Transverse colon (tissue), 4 donors: Measurements from ENCODE around the gene CADM2. TPM values are rescaled to one million over a fixed set of nuclear protein-coding genes. Genes with fewer than 3 reads are reported as not detected.

Experiments
- DNase-seq: peaks from one replicate; pipeline ENCODE4 v3.0.0-alpha.2; 2019
- H3K27ac ChIP-seq, 4 donors: fragments of 200-600 bp; sonication (generic); 2 replicates each; pipeline ENCODE4 v1.5.1; 2016 to 2018; ENCODE audit warnings: inconsistent platforms in 4 of 4
- H3K27me3 ChIP-seq: fragments of 200-600 bp; sonication (generic); 2 replicates; pipeline ENCODE4 v1.5.1; 2017; ENCODE audit warnings: inconsistent platforms
- H3K36me3 ChIP-seq, 4 donors: fragments of 200-600 bp; sonication (generic); 2 replicates each; pipeline ENCODE4 v1.5.1; 2017 to 2019; ENCODE audit warnings: inconsistent platforms in 4 of 4
- H3K4me1 ChIP-seq, 4 donors: fragments of 200-600 bp; sonication (generic); 2 replicates each; pipeline ENCODE4 v1.5.1; 2017 to 2020; ENCODE audit warnings: inconsistent platforms in 4 of 4
- H3K4me3 ChIP-seq, 4 donors: fragments of 200-600 bp; sonication (generic); 1 replicate in 1 of 4; 2 replicates in 3 of 4; pipeline versions ENCODE4 v1.5.1 to v1.6.1; 2017 to 2019; ENCODE audit warnings: inconsistent platforms in 4 of 4
- H3K9me3 ChIP-seq, 2 donors: fragments of 200-600 bp; sonication (generic); 2 replicates each; pipeline ENCODE4 v1.5.1; 2017 to 2019; ENCODE audit warnings: inconsistent platforms in 2 of 2
- EP300 ChIP-seq: sonication (generic); formaldehyde crosslinking; IDR thresholded peaks from one replicate; pipeline ENCODE4 v1.6.1; 2017; ENCODE audit warnings: antibody characterized with exemption, low read depth
- POLR2A ChIP-seq: fragments of 450-650 bp; IDR thresholded peaks from one replicate; pipeline ENCODE4 v1.6.1; 2016; ENCODE audit warnings: antibody characterized with exemption, mild to moderate bottlenecking, moderate library complexity
- POLR2AphosphoS5 ChIP-seq, 3 donors: sonication (generic); formaldehyde crosslinking; IDR thresholded peaks; one replicate each; pipeline ENCODE4 v1.6.1; 2016; ENCODE audit warnings: antibody characterized with exemption in 3 of 3
- WGBS, 2 donors: methylation state at CpG; one replicate each; pipeline ENCODE4 v1.1.5; 2018; ENCODE audit warnings: low coverage in 1 of 2; 5-methylcytosine and 5-hydroxymethylcytosine counted together
- in situ Hi-C, 4 donors: fragments of 200-750 bp; cut with MboI; loops; one replicate each; pipeline versions ENCODE4 v1.15.0 to v1.15.1; 2017; ENCODE audit warnings: low sequenced_read_pairs in 3 of 4, low pct_ligation_motif_present in 1 of 4, low pct_unique_long_range_greater_than_20kb in 1 of 4
- intact Hi-C: fragments of 100-400 bp; cut with DNase I; formaldehyde crosslinking; loops from one replicate; pipeline ENCODE4 v1.15.1; 2023; ENCODE audit warnings: low total_unique reads
- total RNA-seq, 4 donors: library from RNA; depleted of rRNA; stranded (reverse); fragments of >200 nt; gene quantifications; one replicate each; pipeline ENCODE4 v1.1.0, GENCODE V29; 2016
- TF ChIP-seq, protein P1 (sequence below), 5 experiments: fragments of 200-600 bp in 3 of 5; fragments of 450-650 bp in 2 of 5; sonication (generic) in 3 of 5; IDR thresholded peaks; 1 replicate in 2 of 5; 2 replicates in 3 of 5; pipeline ENCODE4 v1.5.1; 2016 to 2017; ENCODE audit warnings: antibody characterized with exemption in 5 of 5, inconsistent platforms in 3 of 5, mild to moderate bottlenecking in 2 of 5, moderate library complexity in 1 of 5

The CADM2 gene
- total RNA-seq, 4 donors from 2014 or later = 2.2 to 21.3 (median 4.5) TPM

DNA sequence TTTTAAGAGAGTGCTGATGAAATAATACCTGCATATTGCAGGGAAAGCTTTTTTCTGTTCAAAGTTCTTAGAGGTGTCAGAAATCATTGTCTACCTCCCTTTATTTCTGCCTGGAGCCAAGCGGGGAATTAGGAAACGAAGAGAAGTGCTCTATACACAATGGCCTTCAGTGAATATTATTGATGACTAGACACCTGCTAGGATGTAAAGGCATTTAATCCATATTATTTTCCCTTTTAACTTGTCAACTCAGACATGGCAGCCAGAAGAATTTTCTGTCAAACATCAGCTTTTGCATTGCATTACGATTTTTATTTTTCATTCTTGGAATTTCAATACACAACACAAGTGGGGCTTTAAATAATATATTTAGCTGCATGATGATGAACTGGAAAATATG, 24.7 kb downstream of the CADM2 start:
- H3K4me1 ChIP-seq = no peaks in the 10 kb centered on the region
- H3K36me3 ChIP-seq = no peaks in the 10 kb centered on the region
- H3K4me3 ChIP-seq = no peak overlapping the region
- DNase-seq = no peak
- no peak for TF ChIP-seq POLR2AphosphoS5 (IDR thresholded peaks at IDR 0.05)
- no peak for TF ChIP-seq POLR2A
- no peak for TF ChIP-seq EP300
- TF ChIP-seq, protein P1, sequence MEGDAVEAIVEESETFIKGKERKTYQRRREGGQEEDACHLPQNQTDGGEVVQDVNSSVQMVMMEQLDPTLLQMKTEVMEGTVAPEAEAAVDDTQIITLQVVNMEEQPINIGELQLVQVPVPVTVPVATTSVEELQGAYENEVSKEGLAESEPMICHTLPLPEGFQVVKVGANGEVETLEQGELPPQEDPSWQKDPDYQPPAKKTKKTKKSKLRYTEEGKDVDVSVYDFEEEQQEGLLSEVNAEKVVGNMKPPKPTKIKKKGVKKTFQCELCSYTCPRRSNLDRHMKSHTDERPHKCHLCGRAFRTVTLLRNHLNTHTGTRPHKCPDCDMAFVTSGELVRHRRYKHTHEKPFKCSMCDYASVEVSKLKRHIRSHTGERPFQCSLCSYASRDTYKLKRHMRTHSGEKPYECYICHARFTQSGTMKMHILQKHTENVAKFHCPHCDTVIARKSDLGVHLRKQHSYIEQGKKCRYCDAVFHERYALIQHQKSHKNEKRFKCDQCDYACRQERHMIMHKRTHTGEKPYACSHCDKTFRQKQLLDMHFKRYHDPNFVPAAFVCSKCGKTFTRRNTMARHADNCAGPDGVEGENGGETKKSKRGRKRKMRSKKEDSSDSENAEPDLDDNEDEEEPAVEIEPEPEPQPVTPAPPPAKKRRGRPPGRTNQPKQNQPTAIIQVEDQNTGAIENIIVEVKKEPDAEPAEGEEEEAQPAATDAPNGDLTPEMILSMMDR (IDR thresholded peaks at IDR 0.05) = no peak
- H3K27me3 ChIP-seq = no peaks in the 10 kb centered on the region
- WGBS, 2 donors = 92 to 93% methylated on average over 3 of the region's 3 CpGs
- intact Hi-C loops = no loop called here
- H3K27ac ChIP-seq = no peak overlapping the region
- no peaks in the 10 kb centered on the region for H3K9me3 ChIP-seq
- in situ Hi-C loops = no loop called here

DNA sequence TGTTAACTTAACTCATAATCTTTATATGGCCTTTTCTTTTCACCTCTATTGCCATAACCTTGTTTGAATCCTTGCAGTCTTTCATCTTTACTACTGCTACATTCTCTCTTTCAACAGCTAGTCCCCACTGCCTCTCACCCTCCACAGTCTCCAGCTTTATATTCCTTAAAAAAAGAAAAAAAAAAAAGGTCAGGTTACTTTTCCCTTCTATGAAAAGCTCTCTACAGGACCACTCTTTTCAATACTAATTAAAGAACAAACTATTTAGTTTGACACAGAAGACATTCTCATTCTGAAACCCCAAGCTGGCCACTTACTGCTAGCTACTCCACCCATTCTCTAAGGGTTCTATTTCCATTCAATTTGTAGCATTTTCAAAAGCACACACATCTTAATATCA, 25.6 kb downstream of the CADM2 start:
- Histone ChIP-seq H3K9me3 (no peaks in the 10 kb centered on the region), H3K36me3 (no peaks in the 10 kb centered on the region), H3K27ac (no peak overlapping the region), H3K4me3 (no peak overlapping the region), H3K4me1 (no peaks in the 10 kb centered on the region), H3K27me3 (no peaks in the 10 kb centered on the region)
- in situ Hi-C loops (no loop called here), intact Hi-C loops (no loop called here)
- TF ChIP-seq EP300 (no peak), POLR2AphosphoS5 (IDR thresholded peaks at IDR 0.05) (no peak), POLR2A (no peak)
- TF ChIP-seq, protein P1 (IDR thresholded peaks at IDR 0.05) = no peak
- DNase-seq = no peak

DNA sequence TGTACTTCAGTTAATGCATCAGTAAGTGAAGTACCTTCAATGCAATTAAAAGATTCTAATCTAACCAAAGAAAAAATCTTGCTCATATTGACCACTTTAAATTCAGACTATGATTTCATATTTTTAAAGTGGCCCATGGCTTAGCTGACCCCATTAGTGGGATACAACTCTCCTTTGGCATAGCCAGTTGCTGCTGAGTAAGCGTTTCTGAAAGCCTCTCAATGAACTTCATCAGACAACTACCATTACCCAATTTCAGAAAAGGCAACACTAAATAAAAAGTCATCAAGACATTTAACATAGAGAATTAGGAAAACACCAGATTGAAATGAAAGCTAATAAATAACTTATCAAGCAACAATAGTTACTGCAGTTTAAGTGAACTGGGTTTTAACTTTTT, 27.0 kb downstream of the CADM2 start:
- in situ Hi-C loops (no loop called here), intact Hi-C loops (no loop called here)
- TF ChIP-seq EP300 (no peak), POLR2A (no peak), POLR2AphosphoS5 (IDR thresholded peaks at IDR 0.05) (no peak)
- TF ChIP-seq, protein P1 (IDR thresholded peaks at IDR 0.05) = no peak
- WGBS, 2 donors = 81% methylated on average over 1 of the region's 1 CpG; no CpG with 5 or more reads in 1 of the 2 donors
- Histone ChIP-seq H3K27ac (no peak overlapping the region), H3K27me3 (no peaks in the 10 kb centered on the region), H3K4me1 (no peaks in the 10 kb centered on the region), H3K4me3 (no peak overlapping the region), H3K9me3 (no peaks in the 10 kb centered on the region), H3K36me3 (no peaks in the 10 kb centered on the region)
- DNase-seq = no peak

DNA sequence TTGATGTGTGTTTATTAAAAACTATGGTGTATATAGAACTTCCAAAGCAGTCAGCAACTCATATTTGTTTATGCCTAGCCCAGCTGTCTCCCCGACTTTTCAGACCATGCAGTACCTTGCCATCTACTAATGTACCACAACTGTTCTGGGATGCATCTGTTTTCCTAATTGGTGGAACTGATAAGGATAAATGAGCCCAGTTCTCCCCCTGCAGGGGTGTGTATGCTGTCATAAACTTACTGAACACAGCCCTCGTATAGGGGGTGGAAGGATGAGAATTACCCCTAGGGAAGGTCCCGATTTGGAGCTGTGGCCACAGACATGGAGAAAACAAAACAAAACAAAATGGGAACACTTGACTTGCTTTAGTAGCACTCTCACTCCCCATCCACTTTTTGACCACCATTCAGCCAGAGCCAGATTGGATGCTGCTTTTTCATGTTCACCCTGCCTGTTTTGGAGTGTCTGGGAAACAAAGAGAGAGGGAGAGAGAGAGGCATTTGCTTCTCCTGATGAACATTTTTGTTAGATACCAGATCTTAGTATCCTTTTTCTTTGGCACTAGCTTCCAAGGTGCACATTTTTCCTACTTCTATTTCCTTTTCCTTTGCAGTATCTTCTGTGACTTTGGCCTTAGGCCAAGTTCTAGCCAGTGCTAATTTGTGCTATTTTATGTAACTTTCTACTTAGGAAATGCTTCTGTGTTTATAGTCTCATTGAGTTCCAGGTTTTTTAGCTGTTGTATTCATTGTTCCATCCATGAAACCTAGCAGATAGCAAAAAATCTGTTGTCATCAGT, 29.1 kb downstream of the CADM2 start:
- in situ Hi-C loops = no loop called here

More for the DNA sequence above, 29.1 kb downstream of the CADM2 start:
- no peaks in the 10 kb centered on the region for H3K36me3 ChIP-seq
- intact Hi-C loops = no loop called here
- H3K9me3 ChIP-seq = no peaks in the 10 kb centered on the region
- no peaks in the 10 kb centered on the region for H3K4me1 ChIP-seq
- TF ChIP-seq, protein P1 (IDR thresholded peaks at IDR 0.05) = no peak
- TF ChIP-seq EP300 (no peak), POLR2A (no peak), POLR2AphosphoS5 (IDR thresholded peaks at IDR 0.05) (no peak)
- no peaks in the 10 kb centered on the region for H3K27me3 ChIP-seq
- DNase-seq = no peak
- no peak overlapping the region for H3K27ac ChIP-seq
- 35 to 40% methylated on average over 3 of the region's 3 CpGs for WGBS, 2 donors
- H3K4me3 ChIP-seq = no peak overlapping the region
